Activated naive CD4-positive, alpha-beta T cell treated with Interleukin-2 at 50 U/mL for 16 hours (primary cell): ENCODE measurements around the gene ST7.
"Not testable (repeated sequence)": the region's sequence is repeated elsewhere in the genome, so short reads cannot be mapped to it uniquely, and the experiment has no call there.

Source experiments
- DNase-seq: peaks from one replicate; pipeline ENCODE4 v3.0.0-alpha.2; 2020

ST7 gene

GRCh38 chr7:117010375-117011133, 57.3 kb downstream of the ST7 start:
- peak; percentile 44 for DNase-seq

DNA sequence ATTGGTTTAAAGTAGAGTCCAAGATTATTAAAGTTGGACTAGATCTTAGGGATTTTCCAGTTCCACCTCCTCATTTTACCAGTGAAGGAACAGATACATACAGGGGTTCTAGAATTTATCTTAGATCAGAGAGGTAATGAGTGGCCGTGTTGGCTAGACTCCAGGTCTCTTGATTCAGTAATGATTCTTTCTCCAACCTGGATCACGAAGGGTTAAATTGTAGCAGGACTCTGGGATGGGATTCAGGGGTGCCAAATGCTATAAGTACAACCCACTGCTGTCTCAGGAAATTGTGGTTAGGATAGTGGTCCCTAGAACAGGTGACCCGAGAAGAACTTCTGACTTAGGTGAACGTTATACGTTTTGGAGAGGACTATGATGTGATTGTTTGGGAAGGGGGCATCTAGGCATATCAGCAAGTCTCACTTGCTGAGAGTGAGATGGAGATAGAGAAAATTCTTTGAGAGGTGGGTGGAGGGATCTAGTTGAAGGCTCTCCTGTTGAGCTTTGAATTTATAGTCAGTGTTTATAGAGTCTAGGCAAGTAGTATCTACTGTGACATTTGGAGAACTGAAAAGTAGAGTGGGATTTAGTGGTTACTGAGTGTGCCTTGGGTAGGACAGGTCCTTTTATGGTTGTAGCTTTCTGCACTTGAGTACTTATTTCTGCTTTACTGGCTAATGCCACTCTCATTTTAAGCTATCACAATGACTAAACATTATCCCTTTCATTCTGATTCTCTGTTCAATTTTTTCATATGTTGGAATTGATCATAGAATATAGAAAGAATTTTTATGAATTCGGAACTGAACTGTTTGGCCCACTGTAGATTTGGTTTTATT, 58.3 kb downstream of the ST7 start:
- DNase-seq: no peak

DNA sequence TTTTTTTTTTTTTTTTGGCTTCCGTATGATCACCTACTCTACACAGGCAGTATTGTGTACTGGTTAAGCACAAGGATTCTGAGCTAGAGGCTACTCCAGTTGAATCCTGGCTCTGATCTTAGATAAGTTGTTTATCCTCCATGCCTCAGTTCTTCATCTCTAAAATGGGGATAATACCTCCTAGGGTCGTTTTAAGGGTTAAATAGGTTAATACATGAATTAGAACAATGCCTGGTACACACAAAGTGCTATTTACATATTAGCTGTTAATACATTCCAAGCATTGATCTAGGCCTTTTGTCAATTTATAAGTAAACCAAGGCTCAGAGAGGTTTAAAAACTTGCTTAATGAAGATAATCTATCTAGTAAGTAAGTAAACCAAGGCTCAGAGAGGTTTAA, 59.0 kb downstream of the ST7 start:
- no peak for DNase-seq

DNA sequence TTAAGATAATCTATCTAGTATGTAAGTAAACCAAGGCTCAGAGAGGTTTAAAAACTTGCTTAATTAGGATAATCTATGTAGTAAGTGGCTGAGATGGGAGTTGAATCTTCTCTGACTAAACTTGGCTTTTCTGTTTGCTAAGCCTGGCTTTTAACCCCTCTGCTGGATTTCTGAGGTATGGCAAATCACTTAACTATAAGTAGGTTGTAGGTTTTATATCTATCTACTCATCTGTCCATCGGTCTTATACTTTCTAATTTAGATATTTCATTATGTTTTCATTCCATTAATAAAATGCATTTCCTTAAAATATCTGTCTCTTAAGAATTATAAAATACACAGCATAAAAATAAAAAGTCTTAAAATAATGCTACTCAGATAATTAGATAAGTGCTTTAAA, 59.4 kb downstream of the ST7 start:
- no peak for DNase-seq

GRCh38 chr7:117014099-117014656, 60.9 kb downstream of the ST7 start:
- no peak for DNase-seq

DNA sequence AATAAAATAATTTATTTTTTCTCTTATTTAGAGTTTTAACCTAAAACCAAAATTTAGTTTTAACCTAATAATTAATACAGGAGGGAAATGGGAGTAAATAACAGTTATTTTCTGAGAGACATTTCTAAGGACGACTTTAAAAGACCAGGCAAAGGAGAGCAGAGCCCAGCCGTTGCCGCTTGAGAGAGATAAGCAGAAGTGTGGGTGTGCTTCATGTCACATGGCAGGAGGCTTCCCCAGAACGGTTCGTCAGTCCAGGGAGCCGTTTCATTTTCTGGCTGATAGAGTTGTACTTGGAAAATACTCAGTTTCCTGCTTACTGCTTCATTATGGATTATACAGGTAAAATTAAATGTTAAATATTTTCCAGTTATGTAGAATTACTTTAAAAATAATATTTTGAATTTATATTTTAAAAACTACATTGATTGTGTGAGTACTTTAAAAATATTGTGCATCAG, 61.4 kb downstream of the ST7 start:
- DNase-seq: peak; percentile 9

DNA sequence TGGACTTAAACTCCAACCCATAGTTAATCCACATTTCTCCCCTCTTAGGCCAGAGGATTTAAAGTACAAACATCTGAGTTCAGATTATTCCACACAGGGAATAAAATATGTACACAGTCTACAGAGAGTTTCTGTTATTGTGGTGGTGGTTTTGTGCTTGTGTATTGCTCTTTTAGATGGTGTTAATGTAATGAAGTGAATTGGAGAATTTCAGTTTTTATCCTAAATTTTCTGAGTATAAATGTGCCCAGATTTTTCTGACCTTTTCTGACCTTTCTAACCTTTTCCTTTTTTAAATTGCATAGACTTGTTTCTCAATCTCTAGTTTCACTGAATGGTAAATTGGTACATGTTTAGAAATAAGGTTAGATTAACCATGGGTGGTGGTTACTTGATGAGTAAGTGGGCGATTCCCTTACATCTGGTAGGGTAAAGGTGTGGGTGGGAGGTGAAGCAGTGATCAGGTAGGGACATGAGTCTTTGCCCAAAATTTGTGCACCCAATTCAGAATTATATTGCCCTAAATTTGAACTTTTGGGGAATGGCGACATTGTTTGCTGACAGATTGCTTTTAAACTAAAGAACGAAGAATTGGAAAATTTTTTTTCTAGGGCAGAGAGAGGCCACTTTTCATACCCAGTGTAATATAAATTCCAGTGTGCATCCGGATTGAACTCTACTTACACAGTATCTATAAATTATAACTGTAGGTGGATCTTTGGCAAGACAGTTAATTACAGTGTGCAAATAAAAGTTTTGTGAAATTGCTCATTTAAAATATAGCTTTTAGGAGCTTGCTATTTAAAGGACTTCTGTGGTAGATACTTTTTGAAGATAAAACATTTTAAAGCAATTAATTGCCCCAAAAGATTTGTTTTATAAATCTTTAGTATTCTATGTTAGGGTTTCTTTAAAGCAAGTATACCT, 62.2 kb downstream of the ST7 start:
- no peak for DNase-seq

DNA sequence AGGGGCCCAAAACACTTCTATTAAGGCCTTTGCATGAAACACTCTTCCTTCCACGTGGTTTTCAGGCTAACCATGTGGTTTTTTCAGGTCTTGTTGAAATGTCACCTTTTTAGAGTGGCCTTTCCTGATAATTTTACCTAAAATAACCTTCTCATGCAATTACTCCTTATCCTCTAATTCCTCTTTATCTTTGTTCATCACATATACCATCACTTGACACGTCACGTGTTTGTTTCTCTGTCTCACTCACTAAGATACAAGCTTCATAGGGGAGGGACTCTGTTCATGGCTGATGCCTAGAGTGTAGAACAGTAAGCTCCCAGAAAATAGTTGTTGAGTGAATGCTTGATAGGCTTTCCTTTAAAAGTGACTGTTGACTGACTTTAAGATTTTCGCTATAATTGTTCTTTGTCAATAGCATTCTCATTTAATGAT, 63.7 kb downstream of the ST7 start:
- DNase-seq: no peak

DNA sequence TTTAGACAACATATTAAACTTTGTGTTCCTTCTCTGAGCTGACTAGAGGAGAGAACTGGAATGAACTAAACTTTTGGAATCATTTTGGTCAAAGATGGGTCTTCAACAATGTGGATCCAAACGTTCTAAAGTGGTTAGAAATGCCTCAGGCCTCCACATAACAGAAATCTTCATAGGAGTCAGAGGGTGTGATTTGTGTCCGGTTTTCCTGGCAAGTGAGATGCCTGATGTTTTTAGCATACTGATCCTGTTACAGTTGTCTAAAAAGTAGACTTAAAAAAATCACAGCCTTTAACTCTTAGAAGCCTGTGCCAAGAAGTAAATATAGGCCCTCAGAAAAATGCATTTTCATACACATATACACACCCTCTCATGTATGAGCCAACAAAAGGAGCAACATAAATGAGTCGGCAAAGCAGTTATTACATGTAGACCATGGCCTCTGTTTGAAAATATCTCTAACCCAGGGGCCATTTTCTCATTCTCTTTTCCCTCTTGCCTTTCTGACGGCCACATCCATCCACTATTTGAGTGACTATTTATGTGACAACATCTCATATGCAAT, 64.5 kb downstream of the ST7 start:
- no peak for DNase-seq

- no peak for DNase-seq
Observed at GRCh38 chr7:117018713-117019112, 65.4 kb downstream of the ST7 start.

DNA sequence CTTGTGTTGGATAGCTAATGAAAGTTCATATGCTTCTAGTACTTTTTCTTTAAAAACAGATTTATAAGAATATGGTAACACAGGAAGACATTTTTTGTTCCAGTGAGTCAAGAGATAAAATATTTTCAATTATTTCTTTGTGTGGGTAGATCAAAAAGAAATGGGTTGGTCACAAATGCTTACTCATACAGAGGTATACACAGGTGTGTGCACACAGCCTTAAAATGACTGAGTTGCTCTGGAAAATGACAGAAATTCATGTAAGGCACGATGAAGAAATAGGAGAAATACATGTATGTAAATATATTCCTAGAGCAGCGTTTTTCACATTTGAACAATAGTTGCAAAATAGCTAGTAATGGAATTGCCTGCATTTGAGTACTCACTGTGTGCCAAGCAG, 66.0 kb downstream of the ST7 start:
- DNase-seq: no peak

- no peak for DNase-seq
Observed at GRCh38 chr7:117019786-117020590, 66.7 kb downstream of the ST7 start.

GRCh38 chr7:117020591-117020973, 67.3 kb downstream of the ST7 start:
- no peak for DNase-seq

- no peak for DNase-seq
Observed at GRCh38 chr7:117021366-117021765, 68.1 kb downstream of the ST7 start.

GRCh38 chr7:117021986-117022385, 68.7 kb downstream of the ST7 start:
- DNase-seq: no peak

DNA sequence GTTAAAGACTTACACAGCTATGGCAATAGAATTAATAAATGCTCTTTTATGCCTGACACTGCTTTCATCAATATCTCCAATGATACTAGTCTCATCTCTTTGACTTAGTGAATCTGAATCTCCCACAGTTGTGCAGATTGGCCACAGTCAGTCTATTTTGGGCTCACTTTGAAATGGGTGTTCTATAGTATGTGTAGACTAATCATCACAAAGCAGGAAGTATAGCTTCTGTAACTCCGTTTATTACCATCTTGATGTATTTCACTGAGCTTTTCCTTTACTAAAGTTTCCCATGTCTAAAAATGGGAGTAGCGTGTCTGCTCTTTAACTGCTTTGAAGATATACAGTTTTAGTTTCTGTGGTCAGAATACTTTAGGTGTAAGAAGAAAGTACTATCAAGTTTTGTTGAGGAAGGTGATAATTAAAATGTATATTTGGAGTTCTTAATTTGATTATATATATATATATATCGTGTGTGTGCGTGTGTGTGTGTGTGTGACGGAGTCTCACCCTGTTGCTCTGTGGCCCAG, 70.1 kb downstream of the ST7 start:
- no peak for DNase-seq

DNA sequence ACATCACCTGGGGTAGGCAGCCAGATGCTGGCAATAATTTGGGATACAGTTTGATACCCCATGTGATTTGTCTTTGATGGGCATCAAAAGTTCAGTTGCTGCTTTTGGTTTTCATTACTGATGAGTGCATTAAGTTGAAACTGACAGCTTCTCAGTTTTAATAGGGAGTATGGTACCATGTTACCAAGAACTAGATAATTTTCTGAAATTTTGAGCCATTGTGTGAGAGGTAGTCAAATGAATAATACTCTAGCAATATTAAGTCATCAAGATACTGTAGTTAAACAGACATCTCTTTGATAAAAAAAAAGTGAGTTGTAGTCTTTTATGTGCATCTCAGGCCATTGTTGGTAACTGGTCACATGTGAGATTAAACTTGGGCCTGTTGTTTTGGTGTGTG, 71.5 kb downstream of the ST7 start:
- no peak for DNase-seq

- no peak for DNase-seq
Observed at GRCh38 chr7:117025891-117026290, 72.6 kb downstream of the ST7 start.

GRCh38 chr7:117030346-117030745, 77.0 kb downstream of the ST7 start:
- not testable (repeated sequence) for DNase-seq

GRCh38 chr7:117030793-117031192, 77.5 kb downstream of the ST7 start:
- DNase-seq: not testable (repeated sequence)

DNA sequence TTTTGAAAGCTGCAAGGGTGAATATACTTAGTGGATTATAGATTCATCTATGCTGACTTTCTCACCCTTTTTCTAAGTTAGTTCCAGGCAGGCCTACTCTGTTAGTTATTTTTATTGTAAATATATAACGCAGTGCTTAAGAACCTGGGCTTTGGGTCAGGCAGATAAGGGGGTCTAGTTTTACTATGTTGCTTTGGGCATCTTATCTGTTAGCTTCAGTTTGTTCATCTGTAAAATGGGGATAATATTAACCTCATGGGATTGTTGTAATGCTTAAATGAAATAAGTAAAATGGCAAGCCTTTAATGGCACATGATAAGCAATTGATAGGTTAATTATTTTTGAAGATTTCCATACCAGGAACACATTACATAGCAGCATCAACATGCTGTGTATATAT, 79.5 kb downstream of the ST7 start:
- DNase-seq: no peak
